H1 (cell line): ENCODE results near the gene C6orf120. TPM values are rescaled to one million over a fixed set of nuclear protein-coding genes. Genes with fewer than 3 reads are reported as not detected.

Experiments used
- CTCF ChIA-PET: fragments of 300-600 bp; sonication (Branson Sonifier 250); formaldehyde crosslinking; loops from one replicate; lab custom pipeline; 2021; ENCODE audit not compliant: partially characterized antibody; lab: Charles Lee
- POLR2A ChIA-PET: fragments of 300-600 bp; sonication (Branson Sonifier 250); formaldehyde crosslinking; loops from one replicate; lab custom pipeline; 2021; ENCODE audit warnings: inconsistent platforms; ENCODE audit not compliant: partially characterized antibody; lab: Charles Lee
- DNase-seq, 2 experiments: peaks; one replicate each; pipeline versions ENCODE4 v3.0.0 to v3.0.0-alpha.2; 2010 to 2022; ENCODE audit warnings: low spot score in 2 of 2, low read depth in 1 of 2, mixed read lengths in 1 of 2
- FAIRE-seq: peaks from 2 replicates; lab custom pipeline; 2011; peaks lifted over from hg19 to GRCh38; lab: Jason Lieb, UNC
- H2AFZ ChIP-seq: 2 replicates; pipeline ENCODE4 v1.8.1; 2012; ENCODE audit warnings: low read length, inconsistent platforms
- H2AK5ac ChIP-seq: 2 replicates; pipeline ENCODE4 v1.6.1; 2013; ENCODE audit warnings: low read depth, low read length
- H2BK120ac ChIP-seq: replicated peaks from 2 replicates; pipeline ENCODE3; 2013; ENCODE audit warnings: low read depth, low read length, inconsistent platforms
- H2BK12ac ChIP-seq: 2 replicates; pipeline ENCODE4 v1.6.1; 2013; ENCODE audit warnings: low read depth, low read length
- H2BK15ac ChIP-seq: 2 replicates; pipeline ENCODE4 v1.6.1; 2013; ENCODE audit warnings: low read length
- H2BK20ac ChIP-seq: 2 replicates; pipeline ENCODE4 v1.6.1; 2013; ENCODE audit warnings: low read length
- H2BK5ac ChIP-seq: 2 replicates; pipeline ENCODE4 v1.6.1; 2013; ENCODE audit warnings: low read depth, low read length
- H3K14ac ChIP-seq: 2 replicates; pipeline ENCODE4 v1.6.1; 2013; ENCODE audit warnings: inconsistent platforms; ENCODE audit not compliant: insufficient read length
- H3K18ac ChIP-seq: 2 replicates; pipeline ENCODE4 v1.6.1; 2013; ENCODE audit warnings: low read length; ENCODE audit errors: extremely low read depth
- H3K23ac ChIP-seq: 2 replicates; pipeline ENCODE4 v1.6.1; 2013; ENCODE audit warnings: inconsistent platforms; ENCODE audit not compliant: insufficient read length
- H3K23me2 ChIP-seq: 2 replicates; pipeline ENCODE4 v1.6.1; 2013; ENCODE audit warnings: low read depth, low read length
- H3K27ac ChIP-seq: 2 replicates; pipeline ENCODE4 v1.6.1; 2011; ENCODE audit warnings: low read depth, low read length, inconsistent platforms
- H3K27me3 ChIP-seq, 4 experiments: replicated peaks in 1 of 4; 1 replicate in 1 of 4; 2 replicates in 3 of 4; pipeline versions ENCODE4 v1.6.1 to v1.8.1; 2011 to 2013; ENCODE audit warnings: low read length in 3 of 4, mild to moderate bottlenecking in 3 of 4, inconsistent platforms in 2 of 4, mixed read lengths in 2 of 4, moderate library complexity in 1 of 4; ENCODE audit not compliant: control insufficient read depth in 3 of 4, insufficient read depth in 3 of 4; ENCODE audit errors: extremely low read depth in 1 of 4
- H3K36me3 ChIP-seq, 4 experiments: 2 replicates each; pipeline versions ENCODE4 v1.6.1 to v1.8.1; 2011 to 2013; ENCODE audit warnings: mild to moderate bottlenecking in 4 of 4, low read length in 3 of 4, moderate library complexity in 2 of 4, control low read depth in 1 of 4, inconsistent platforms in 1 of 4; ENCODE audit not compliant: insufficient read depth in 4 of 4, control insufficient read depth in 2 of 4
- H3K4ac ChIP-seq: replicated peaks from 2 replicates; pipeline ENCODE3; 2013; ENCODE audit warnings: low read length, low read depth, mixed read lengths, inconsistent platforms; ENCODE audit not compliant: insufficient read length
- H3K4me1 ChIP-seq, 4 experiments: replicated peaks in 1 of 4; 1 replicate in 1 of 4; 2 replicates in 3 of 4; pipeline versions ENCODE4 v1.6.1 to v1.8.1; 2011 to 2013; ENCODE audit warnings: low read length in 3 of 4, inconsistent platforms in 2 of 4, mixed read lengths in 1 of 4; ENCODE audit not compliant: insufficient read depth in 4 of 4, control insufficient read depth in 3 of 4
- H3K4me2 ChIP-seq, 2 experiments: 2 replicates each; pipeline versions ENCODE4 v1.6.1 to v1.8.1; 2011 to 2013; ENCODE audit warnings: low read depth in 2 of 2, low read length in 2 of 2, control low read depth in 1 of 2, inconsistent platforms in 1 of 2, mild to moderate bottlenecking in 1 of 2; ENCODE audit not compliant: insufficient read depth in 1 of 2
- H3K4me3 ChIP-seq, 4 experiments: fragments of 200-600, 300-600 bp in 1 of 4; sonication (generic), shearing (Covaris generic), sonication (Bioruptor Twin) in 1 of 4; 2 replicates each; pipeline versions ENCODE4 v1.5.1 to v1.8.1; 2011 to 2016; ENCODE audit warnings: low read length in 4 of 4, low read depth in 3 of 4, control low read depth in 2 of 4, inconsistent platforms in 2 of 4, mild to moderate bottlenecking in 2 of 4, mixed read lengths in 1 of 4, moderate library complexity in 1 of 4; ENCODE audit not compliant: insufficient read depth in 2 of 4; ENCODE audit errors: extremely low read depth in 1 of 4
- H3K56ac ChIP-seq: replicated peaks from 2 replicates; pipeline ENCODE3; 2013; ENCODE audit warnings: low read depth, mild to moderate bottlenecking, mixed read lengths, low read length, inconsistent platforms; ENCODE audit not compliant: insufficient read length
- H3K79me1 ChIP-seq: 2 replicates; pipeline ENCODE4 v1.6.1; 2013; ENCODE audit warnings: low read depth, low read length, control low read depth
- H3K79me2 ChIP-seq, 2 experiments: 2 replicates each; pipeline versions ENCODE4 v1.6.1 to v1.8.1; 2012 to 2013; ENCODE audit warnings: low read length in 2 of 2, mild to moderate bottlenecking in 2 of 2, inconsistent platforms in 1 of 2; ENCODE audit not compliant: insufficient read depth in 2 of 2, control insufficient read depth in 1 of 2
- H3K9ac ChIP-seq, 4 experiments: replicated peaks in 1 of 4; 1 replicate in 1 of 4; 2 replicates in 3 of 4; pipeline versions ENCODE4 v1.6.1 to v1.8.1; 2011 to 2013; ENCODE audit warnings: low read depth in 3 of 4, low read length in 3 of 4, control low read depth in 2 of 4, mild to moderate bottlenecking in 2 of 4, moderate library complexity in 2 of 4, inconsistent platforms in 1 of 4; ENCODE audit errors: extremely low read depth in 1 of 4
- H3K9me3 ChIP-seq, 2 experiments: 2 replicates each; pipeline versions ENCODE4 v1.6.1 to v1.8.1; 2012 to 2013; ENCODE audit warnings: mild to moderate bottlenecking in 2 of 2, moderate library complexity in 2 of 2, control low read depth in 1 of 2, inconsistent platforms in 1 of 2, low read depth in 1 of 2, low read length in 1 of 2, mixed read lengths in 1 of 2; ENCODE audit not compliant: insufficient read depth in 2 of 2
- H4K20me1 ChIP-seq, 2 experiments: replicated peaks in 1 of 2; 2 replicates each; pipeline versions ENCODE3 to v1.8.1; 2011 to 2013; ENCODE audit warnings: inconsistent platforms in 2 of 2, low read length in 2 of 2, mild to moderate bottlenecking in 1 of 2; ENCODE audit not compliant: insufficient read depth in 2 of 2, control insufficient read depth in 1 of 2
- H4K5ac ChIP-seq: 2 replicates; pipeline ENCODE4 v1.6.1; 2013; ENCODE audit warnings: low read length, low read depth, mixed read lengths, inconsistent platforms; ENCODE audit not compliant: insufficient read length
- H4K8ac ChIP-seq: 2 replicates; pipeline ENCODE4 v1.8.0; 2013; ENCODE audit warnings: mild to moderate bottlenecking, moderate library complexity, low read length, inconsistent platforms; ENCODE audit not compliant: insufficient read depth; ENCODE audit errors: extremely low read depth
- H4K91ac ChIP-seq: replicated peaks from 2 replicates; pipeline ENCODE3; 2013; ENCODE audit warnings: low read length, mixed read lengths, inconsistent platforms; ENCODE audit not compliant: insufficient read length
- BACH1 ChIP-seq: IDR thresholded peaks from 2 replicates; pipeline ENCODE4 v1.6.1; 2012; ENCODE audit warnings: low read length, improper control_type of control experiment
- CHD1 ChIP-seq: IDR thresholded peaks from 2 replicates; pipeline ENCODE4 v1.6.1; 2012; ENCODE audit warnings: low read depth, low read length, improper control_type of control experiment
- EZH2 ChIP-seq: fragments of 200-600 bp; sonication (generic); IDR thresholded peaks from 2 replicates; pipeline ENCODE4 v1.7.1; 2012; ENCODE audit warnings: low read depth, mild to moderate bottlenecking, moderate library complexity, low read length, inconsistent platforms; ENCODE audit not compliant: severe bottlenecking
- GTF2F1 ChIP-seq: IDR thresholded peaks from 2 replicates; pipeline ENCODE4 v1.6.1; 2012; ENCODE audit warnings: low read depth, low read length, improper control_type of control experiment, borderline replicate concordance
- HDAC2 ChIP-seq, 2 experiments: fragments of 300-600 bp in 1 of 2; sonication (generic) in 1 of 2; IDR thresholded peaks; 2 replicates each; pipeline ENCODE4 v1.6.1; 2011 to 2012; ENCODE audit warnings: low read depth in 2 of 2, low read length in 2 of 2, mild to moderate bottlenecking in 2 of 2, moderate library complexity in 2 of 2, borderline replicate concordance in 1 of 2, inconsistent platforms in 1 of 2
- JUND ChIP-seq: IDR thresholded peaks from 2 replicates; pipeline ENCODE4 v1.6.1; 2011; ENCODE audit warnings: mild to moderate bottlenecking, improper control_type of control experiment, low read length
- KDM4A ChIP-seq: IDR thresholded peaks from one replicate; pipeline ENCODE4 v1.7.1; 2012; ENCODE audit warnings: low read depth, mild to moderate bottlenecking, moderate library complexity, low read length, inconsistent platforms; ENCODE audit not compliant: severe bottlenecking
- NANOG ChIP-seq: IDR thresholded peaks from 2 replicates; pipeline ENCODE4 v1.6.1; 2011; ENCODE audit warnings: low read length, low read depth, mild to moderate bottlenecking, inconsistent platforms; ENCODE audit not compliant: insufficient read depth, poor library complexity, severe bottlenecking
- POLR2A ChIP-seq, 2 experiments: IDR thresholded peaks; 1 replicate in 1 of 2; 2 replicates in 1 of 2; pipeline ENCODE4 v1.6.1; 2011; ENCODE audit warnings: low read depth in 2 of 2, low read length in 2 of 2, mild to moderate bottlenecking in 2 of 2; ENCODE audit errors: control extremely low read depth in 1 of 2
- POLR2AphosphoS5 ChIP-seq: IDR thresholded peaks from 2 replicates; pipeline ENCODE4 v1.6.1; 2011; ENCODE audit warnings: low read depth, low read length
- SP1 ChIP-seq: IDR thresholded peaks from 2 replicates; pipeline ENCODE4 v1.6.1; 2011; ENCODE audit warnings: low read depth, low read length
- TEAD4 ChIP-seq: IDR thresholded peaks from 2 replicates; pipeline ENCODE4 v1.6.1; 2012; ENCODE audit warnings: low read depth, low read length, inconsistent platforms, mixed read lengths
- WGBS, 2 experiments: shearing (Covaris generic) in 1 of 2; methylation state at CpG; one replicate each; pipeline versions ENCODE4 v1.1.6 to v1.1.7; 2013 to 2015; ENCODE audit warnings: low lambda C conversion rate in 2 of 2, mixed read lengths in 2 of 2, inconsistent platforms in 1 of 2, low coverage in 1 of 2, missing lambda C conversion rate in 1 of 2; ENCODE audit not compliant: insufficient replicate concordance in 2 of 2, insufficient coverage in 1 of 2, insufficient read length in 1 of 2; ENCODE audit errors: extremely low coverage in 1 of 2, missing lambda C conversion rate in 1 of 2; 5-methylcytosine and 5-hydroxymethylcytosine counted together
- polyA plus RNA-seq, 7 experiments: library from polyadenylated mRNA; depleted of rRNA in 3 of 7; stranded (reverse) in 5 of 7; unstranded in 2 of 7; fragments of >200 nt in 5 of 7; fragments of 200-250 nt in 2 of 7; gene quantifications; 1 replicate in 5 of 7; 2 replicates in 1 of 7; 4 replicates in 1 of 7; pipeline versions ENCODE4 v1.2.1 to v1.2.3, GENCODE V29; 2011 to 2013; ENCODE audit warnings: missing spikeins in 2 of 7, mixed read lengths in 2 of 7
- total RNA-seq: library from RNA; stranded (reverse); fragmentation: NEBNext Ultra II Directional; extraction: Animal tissue kit (Norgen Biotek cat#: 25700); gene quantifications from 2 replicates; pipeline ENCODE4 v1.2.1, GENCODE V29; 2021
- TF ChIP-seq, protein P1 (sequence below): IDR thresholded peaks from 2 replicates; pipeline ENCODE4 v1.6.1; 2012; ENCODE audit warnings: low read length, inconsistent platforms

The C6orf120 gene
- total and polyA plus RNA-seq, 2 of the 8 experiments (the other 6 are each of a cell fraction or from before 2014, with no cell fraction given): 16.2 to 30.6 TPM

DNA sequence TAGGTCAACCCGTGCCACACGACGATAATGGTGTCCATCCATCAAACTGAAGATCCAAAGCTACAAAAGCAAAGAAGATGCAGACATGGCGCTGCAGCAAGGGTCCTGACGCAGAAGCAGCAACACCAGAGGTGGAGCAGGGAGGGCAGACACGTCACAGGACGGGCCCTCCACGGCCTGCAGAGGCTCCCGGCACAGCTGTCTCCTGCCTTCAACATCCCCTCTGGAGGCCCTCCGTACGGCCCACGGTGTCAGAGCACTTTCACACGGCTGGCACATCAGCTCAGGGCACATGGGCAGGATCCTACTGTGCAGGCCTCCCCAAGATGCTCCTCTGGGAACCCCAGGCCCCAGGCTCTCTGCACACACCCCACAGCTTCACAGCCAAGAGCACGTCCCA lies 37.7 kb upstream of the C6orf120 start:
- Histone ChIP-seq H3K56ac (no peak overlapping the region), H3K27me3 (no peaks in the 10 kb centered on the region), H3K4me1 (no peaks in the 10 kb centered on the region), H4K91ac (no peak overlapping the region), H3K4me3 (no peak overlapping the region), H3K36me3 (peaks cover 11 to 64% (median 44%) of the 10 kb centered on the region in 4 experiments), H4K5ac (no peak overlapping the region), H2BK5ac (no peak overlapping the region), H3K79me2 (no peaks in the 10 kb centered on the region), H4K20me1 (peaks cover 9 to 17% of the 10 kb centered on the region in 2 experiments), H3K23me2 (no peaks in the 10 kb centered on the region), H2BK20ac (no peak overlapping the region), H3K27ac (no peak overlapping the region), H3K14ac (no peak overlapping the region), H2BK12ac (no peak overlapping the region), H3K4me2 (no peak overlapping the region), H2BK120ac (no peak overlapping the region), H4K8ac (no peak overlapping the region; the same call in 1 of the 2 replicates), H2BK15ac (no peak overlapping the region), H2AFZ (no peak overlapping the region), H3K9ac (no peak overlapping the region), H3K9me3 (no peaks in the 10 kb centered on the region), H3K23ac (no peak overlapping the region), H3K4ac (no peak overlapping the region), H2AK5ac (no peak overlapping the region), H3K79me1 (peaks cover 3% of the 10 kb centered on the region), H3K18ac (no peak overlapping the region)
- DNase-seq: peak in 1 of 2 experiments; percentile 28
- POLR2A ChIA-PET: interaction anchor here (0.6 kb wide), 1 partner anchor 65 kb away, joined by 4 read pairs; no protein-coding TSS in a partner anchor
- CTCF ChIA-PET: interaction anchor here (0.6 kb wide), 1 partner anchor 19 kb away, joined by 3 read pairs; no protein-coding TSS in a partner anchor
- FAIRE-seq: no peak
- 96% methylated on average over 14 of the region's 14 CpGs; no CpG with 5 or more reads in 1 of the 2 experiments for WGBS, 2 experiments
- TF ChIP-seq TEAD4: no peak
- no peak for TF ChIP-seq POLR2AphosphoS5
- no peak for TF ChIP-seq KDM4A
- TF ChIP-seq CHD1: no peak
- TF ChIP-seq, protein P1, sequence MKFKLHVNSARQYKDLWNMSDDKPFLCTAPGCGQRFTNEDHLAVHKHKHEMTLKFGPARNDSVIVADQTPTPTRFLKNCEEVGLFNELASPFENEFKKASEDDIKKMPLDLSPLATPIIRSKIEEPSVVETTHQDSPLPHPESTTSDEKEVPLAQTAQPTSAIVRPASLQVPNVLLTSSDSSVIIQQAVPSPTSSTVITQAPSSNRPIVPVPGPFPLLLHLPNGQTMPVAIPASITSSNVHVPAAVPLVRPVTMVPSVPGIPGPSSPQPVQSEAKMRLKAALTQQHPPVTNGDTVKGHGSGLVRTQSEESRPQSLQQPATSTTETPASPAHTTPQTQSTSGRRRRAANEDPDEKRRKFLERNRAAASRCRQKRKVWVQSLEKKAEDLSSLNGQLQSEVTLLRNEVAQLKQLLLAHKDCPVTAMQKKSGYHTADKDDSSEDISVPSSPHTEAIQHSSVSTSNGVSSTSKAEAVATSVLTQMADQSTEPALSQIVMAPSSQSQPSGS: no peak
- TF ChIP-seq POLR2A (IDR thresholded peaks at IDR 0.05; ENCODE audit: control extremely low read depth in 1 of 2, low read depth in 2 of 2, low read length in 2 of 2): no peak
- TF ChIP-seq JUND: no peak
- TF ChIP-seq SP1: no peak
- no peak for TF ChIP-seq BACH1
- TF ChIP-seq EZH2: no peak
- TF ChIP-seq NANOG: no peak
- no peak for TF ChIP-seq GTF2F1
- no peak for TF ChIP-seq HDAC2 (IDR thresholded peaks at IDR 0.05; ENCODE audit: borderline replicate concordance in 1 of 2, low read depth in 2 of 2, low read length in 2 of 2)
